IPS-15b (cell line): ENCODE measurements around the gene PCYOX1L.
"Not testable (repeated sequence)": the region's sequence is repeated elsewhere in the genome, so short reads cannot be mapped to it uniquely, and the experiment has no call there.

Source experiments
- H3K27me3 ChIP-seq: one replicate; pipeline ENCODE4 v1.6.1; 2013; ENCODE audit warnings: low read length; ENCODE audit not compliant: control insufficient read depth, insufficient read depth
- H3K36me3 ChIP-seq: one replicate; pipeline ENCODE4 v1.6.1; 2013; ENCODE audit warnings: low read length; ENCODE audit not compliant: control insufficient read depth, insufficient read depth
- H3K4me1 ChIP-seq: one replicate; pipeline ENCODE4 v1.6.1; 2013; ENCODE audit warnings: mild to moderate bottlenecking, low read length; ENCODE audit not compliant: control insufficient read depth, insufficient read depth
- H3K4me3 ChIP-seq: one replicate; pipeline ENCODE4 v1.5.1; 2013; ENCODE audit warnings: low read depth, low read length
- H3K9ac ChIP-seq: one replicate; pipeline ENCODE4 v1.6.1; 2013; ENCODE audit warnings: low read depth, mild to moderate bottlenecking, low read length
- H3K9me3 ChIP-seq: one replicate; pipeline ENCODE4 v1.6.1; 2013; ENCODE audit warnings: mild to moderate bottlenecking, low read length; ENCODE audit not compliant: control insufficient read depth, insufficient read depth

The PCYOX1L gene

GRCh38 chr5:149394996-149395395, 37.1 kb downstream of the PCYOX1L start:
- not testable (repeated sequence) for H3K4me1 ChIP-seq, H3K4me3 ChIP-seq, H3K9ac ChIP-seq, H3K27me3 ChIP-seq, H3K36me3 ChIP-seq, H3K9me3 ChIP-seq

DNA sequence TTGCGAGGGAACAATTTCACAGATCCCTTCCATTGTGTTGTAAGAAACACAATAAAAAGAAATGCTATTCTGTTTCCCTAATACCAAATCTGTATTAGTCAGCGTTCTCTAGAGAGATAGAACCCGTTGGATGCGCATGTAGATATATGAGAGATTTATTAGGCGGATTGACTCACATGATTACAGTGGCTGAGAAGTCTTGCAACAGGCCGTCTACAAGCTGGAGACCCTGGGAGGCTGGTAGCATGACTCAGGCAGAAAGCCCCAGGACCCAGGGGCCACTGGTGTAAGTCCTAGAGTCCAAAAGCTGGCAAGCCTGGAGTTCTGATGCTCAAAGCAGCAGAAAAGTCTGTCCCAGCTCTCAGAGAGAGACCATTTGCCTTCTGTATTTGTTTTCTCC, 39.7 kb downstream of the PCYOX1L start:
- Histone ChIP-seq H3K9me3 (no peaks in the 10 kb centered on the region), H3K27me3 (no peaks in the 10 kb centered on the region), H3K9ac (no peak overlapping the region), H3K4me1 (no peaks in the 10 kb centered on the region), H3K36me3 (no peaks in the 10 kb centered on the region), H3K4me3 (no peak overlapping the region)

GRCh38 chr5:149398747-149399266, 41.0 kb downstream of the PCYOX1L start:
- H3K9ac ChIP-seq, H3K36me3 ChIP-seq, H3K9me3 ChIP-seq: not testable (repeated sequence)

DNA sequence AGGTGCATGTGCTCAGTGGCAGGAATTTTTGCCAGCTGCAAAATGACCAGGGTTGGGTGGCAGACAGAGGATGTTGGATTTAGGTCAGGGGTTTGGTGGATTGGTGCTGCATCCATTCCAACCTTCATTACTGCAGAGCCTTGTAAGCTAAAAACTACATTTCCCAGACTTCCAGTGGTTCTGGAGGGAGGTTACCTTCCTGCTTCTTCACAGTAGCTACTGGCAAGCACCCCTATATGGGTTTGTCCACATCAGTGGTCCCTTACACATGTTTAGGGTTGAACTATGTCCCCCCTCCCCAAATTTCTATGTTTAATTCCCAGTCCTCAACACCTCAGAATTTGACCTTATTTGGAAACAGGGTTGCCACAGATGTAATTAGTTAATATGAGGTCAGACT, 41.9 kb downstream of the PCYOX1L start:
- no peaks in the 10 kb centered on the region for H3K27me3 ChIP-seq
- H3K9ac ChIP-seq = no peak overlapping the region
- no peak overlapping the region for H3K4me3 ChIP-seq
- no peaks in the 10 kb centered on the region for H3K9me3 ChIP-seq
- H3K4me1 ChIP-seq = no peaks in the 10 kb centered on the region
- no peaks in the 10 kb centered on the region for H3K36me3 ChIP-seq

More at GRCh38 chr5:149398747-149399266, 41.0 kb downstream of the PCYOX1L start:
- not testable (repeated sequence) for H3K27me3 ChIP-seq, H3K4me3 ChIP-seq, H3K4me1 ChIP-seq

- H3K9ac ChIP-seq = no peak overlapping the region
- no peaks in the 10 kb centered on the region for H3K4me1 ChIP-seq
- no peaks in the 10 kb centered on the region for H3K9me3 ChIP-seq
- H3K27me3 ChIP-seq = no peaks in the 10 kb centered on the region
- no peak overlapping the region for H3K4me3 ChIP-seq
- no peaks in the 10 kb centered on the region for H3K36me3 ChIP-seq
These were observed 42.5 kb downstream of the PCYOX1L start for GRCh38 chr5:149400304-149400703.

- H3K4me1 ChIP-seq = no peaks in the 10 kb centered on the region
- H3K27me3 ChIP-seq = no peaks in the 10 kb centered on the region
- H3K9me3 ChIP-seq = no peaks in the 10 kb centered on the region
- no peak overlapping the region for H3K4me3 ChIP-seq
- no peak overlapping the region for H3K9ac ChIP-seq
- no peaks in the 10 kb centered on the region for H3K36me3 ChIP-seq
These were observed 43.2 kb downstream of the PCYOX1L start for GRCh38 chr5:149401051-149401450.

DNA sequence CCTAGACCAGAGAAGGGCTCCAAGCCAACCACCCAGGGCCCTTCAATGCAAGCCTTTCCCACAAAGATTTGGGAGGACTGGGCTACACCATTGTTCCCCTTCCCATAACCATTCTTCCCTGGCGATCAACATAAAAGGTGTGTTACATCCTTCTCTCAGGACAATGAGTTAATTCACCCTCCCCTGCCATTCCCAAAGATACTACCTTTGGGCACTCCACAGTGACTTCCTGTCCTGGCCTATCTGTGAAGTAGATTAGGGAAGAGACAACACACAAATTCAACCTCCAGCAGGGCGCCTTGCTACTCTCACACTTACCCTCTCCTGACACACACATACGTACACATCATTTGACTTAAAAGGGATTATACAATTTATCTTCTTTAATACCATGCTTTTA, 44.4 kb downstream of the PCYOX1L start:
- H3K9me3 ChIP-seq = no peaks in the 10 kb centered on the region
- no peaks in the 10 kb centered on the region for H3K27me3 ChIP-seq
- no peaks in the 10 kb centered on the region for H3K36me3 ChIP-seq
- no peak overlapping the region for H3K9ac ChIP-seq
- no peak overlapping the region for H3K4me3 ChIP-seq
- peaks cover 3% of the 10 kb centered on the region for H3K4me1 ChIP-seq

GRCh38 chr5:149403923-149404745, 46.3 kb downstream of the PCYOX1L start:
- H3K4me3 ChIP-seq = no peak overlapping the region
- H3K9me3 ChIP-seq = no peaks in the 10 kb centered on the region
- no peak overlapping the region for H3K9ac ChIP-seq
- no peaks in the 10 kb centered on the region for H3K27me3 ChIP-seq
- peaks cover 3% of the 10 kb centered on the region for H3K4me1 ChIP-seq
- no peaks in the 10 kb centered on the region for H3K36me3 ChIP-seq

- Histone ChIP-seq H3K36me3 (no peaks in the 10 kb centered on the region), H3K4me3 (no peak overlapping the region), H3K9ac (no peak overlapping the region), H3K4me1 (peaks cover 4% of the 10 kb centered on the region), H3K9me3 (no peaks in the 10 kb centered on the region), H3K27me3 (no peaks in the 10 kb centered on the region)
These were observed 47.1 kb downstream of the PCYOX1L start for GRCh38 chr5:149404746-149405549.

GRCh38 chr5:149405550-149406202, 47.8 kb downstream of the PCYOX1L start:
- no peaks in the 10 kb centered on the region for H3K36me3 ChIP-seq
- H3K4me1 ChIP-seq = peaks cover 5% of the 10 kb centered on the region
- no peaks in the 10 kb centered on the region for H3K27me3 ChIP-seq
- H3K9ac ChIP-seq = no peak overlapping the region
- no peak overlapping the region for H3K4me3 ChIP-seq
- H3K9me3 ChIP-seq = no peaks in the 10 kb centered on the region

DNA sequence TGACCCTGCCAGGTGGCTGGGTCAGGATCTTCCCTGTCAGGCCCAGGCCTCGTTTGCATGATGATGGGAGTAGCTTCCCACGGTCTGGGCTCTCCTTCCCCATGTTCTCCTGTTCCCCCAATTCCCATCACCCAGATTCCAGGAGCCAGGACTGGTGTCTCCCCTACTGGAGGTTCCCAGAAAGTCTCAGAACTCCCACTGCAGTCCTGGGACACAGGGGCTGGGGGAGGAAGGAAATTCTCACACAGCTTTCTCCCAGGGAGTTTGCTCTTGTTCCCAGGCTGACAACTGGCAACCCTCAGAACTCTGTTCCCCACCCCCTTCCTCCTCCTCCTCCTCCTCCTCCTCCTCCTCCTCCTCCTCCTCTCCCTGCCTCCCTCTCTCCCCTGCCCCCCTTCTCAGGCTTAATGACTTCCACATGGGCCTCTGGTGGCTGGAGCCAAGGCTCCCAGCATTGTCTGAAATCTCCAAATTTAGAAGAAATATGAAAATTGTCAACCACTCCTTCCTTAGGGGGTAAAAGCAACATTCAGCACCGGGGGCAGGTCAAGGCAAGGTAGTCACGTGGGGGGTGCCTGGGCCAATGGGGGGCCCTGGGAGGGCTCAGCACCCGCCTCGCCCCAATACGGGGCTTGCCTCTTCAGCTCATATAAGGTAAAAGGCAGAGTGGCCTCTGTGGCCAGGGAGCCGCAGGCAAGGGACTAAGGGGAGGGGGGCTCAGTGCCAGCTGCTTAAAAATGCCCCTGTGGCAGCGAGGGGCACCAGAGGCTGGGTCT, 48.5 kb downstream of the PCYOX1L start:
- Histone ChIP-seq H3K27me3 (no peaks in the 10 kb centered on the region), H3K4me1 (peaks cover 5% of the 10 kb centered on the region), H3K9me3 (no peaks in the 10 kb centered on the region), H3K9ac (no peak overlapping the region), H3K4me3 (no peak overlapping the region), H3K36me3 (no peaks in the 10 kb centered on the region)
